ENCODE results near the gene NMNAT2. TPM values are rescaled to one million over a fixed set of nuclear protein-coding genes. Genes with fewer than 3 reads are reported as not detected.
A peak's percentile ranks its signal among the peaks of the same experiment; 100 is the strongest.

Gene NMNAT2
- total and polyA plus RNA-seq, 2 experiments from 2014 or later = 3.6 to 10.0 TPM

DNA sequence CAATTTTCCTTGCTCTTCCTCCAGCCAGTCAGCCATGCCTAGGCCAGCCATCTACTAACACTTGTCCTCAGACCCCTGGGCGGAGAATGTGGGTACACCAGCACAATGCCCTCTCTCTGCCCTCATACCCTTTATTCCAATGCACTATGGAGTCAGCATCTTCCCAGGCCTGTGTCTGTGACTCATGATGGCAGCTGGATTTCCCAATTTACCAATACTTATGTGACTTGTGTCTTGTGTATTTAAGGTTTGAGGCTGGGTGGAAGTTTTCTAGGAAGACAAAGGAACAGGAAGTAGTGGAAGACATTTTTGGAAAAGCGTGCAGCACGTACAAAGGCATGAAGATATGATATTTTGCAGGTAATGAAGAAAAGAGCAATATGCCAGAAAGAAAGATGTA lies 114.3 kb downstream of the NMNAT2 start (continued):
- TF ChIP-seq, protein P1, sequence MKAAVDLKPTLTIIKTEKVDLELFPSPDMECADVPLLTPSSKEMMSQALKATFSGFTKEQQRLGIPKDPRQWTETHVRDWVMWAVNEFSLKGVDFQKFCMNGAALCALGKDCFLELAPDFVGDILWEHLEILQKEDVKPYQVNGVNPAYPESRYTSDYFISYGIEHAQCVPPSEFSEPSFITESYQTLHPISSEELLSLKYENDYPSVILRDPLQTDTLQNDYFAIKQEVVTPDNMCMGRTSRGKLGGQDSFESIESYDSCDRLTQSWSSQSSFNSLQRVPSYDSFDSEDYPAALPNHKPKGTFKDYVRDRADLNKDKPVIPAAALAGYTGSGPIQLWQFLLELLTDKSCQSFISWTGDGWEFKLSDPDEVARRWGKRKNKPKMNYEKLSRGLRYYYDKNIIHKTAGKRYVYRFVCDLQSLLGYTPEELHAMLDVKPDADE (IDR thresholded peaks at IDR 0.05) = no peak
- no peak for TF ChIP-seq POLR2AphosphoS5 (IDR thresholded peaks at IDR 0.05; ENCODE audit: low read depth)

DNA sequence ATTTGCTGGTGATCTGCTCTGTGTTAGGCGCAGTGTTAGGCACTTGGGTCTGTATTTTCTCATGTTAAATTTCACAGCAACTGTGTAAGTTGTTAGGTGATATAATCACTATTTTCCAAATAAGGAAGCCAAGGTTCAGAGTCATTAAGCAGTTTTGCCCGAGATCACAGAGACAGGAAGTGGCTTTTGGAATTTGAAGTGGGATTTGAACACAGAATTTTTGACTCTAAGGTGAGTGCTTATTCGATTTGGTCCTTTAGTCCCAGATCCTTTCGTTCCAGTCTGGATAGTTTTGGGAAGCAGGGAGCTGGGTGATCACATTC lies 114.9 kb downstream of the NMNAT2 start:
- peaks cover 4% of the 10 kb centered on the region; the same call in 1 of the 2 replicates for H3K9me2 ChIP-seq (ENCODE audit: insufficient read depth)
- peaks cover 34% of the 10 kb centered on the region for H3K4me1 ChIP-seq (ENCODE audit: insufficient read depth)
- H3K9me3 Mint-ChIP-seq = peaks cover 4% of the 10 kb centered on the region; the same call in 1 of the 3 replicates
- no peak for DNase-seq (ENCODE audit: low spot score)
- TF ChIP-seq STAT1 (IDR thresholded peaks at IDR 0.05; ENCODE audit: unreplicated experiment) (no peak), JUNB (IDR thresholded peaks at IDR 0.05; ENCODE audit: unreplicated experiment) (no peak), ZNF114 (CRISPR knock-in tag; IDR thresholded peaks at IDR 0.05) (no peak)
- H2AFZ ChIP-seq = 0 out of 2 replicates have a peak overlapping the region, but pooled peaks have one; percentile 1
- no peak overlapping the region for H3K27ac ChIP-seq (ENCODE audit: low read depth)
- no peak for ATAC-seq
- no peaks in the 10 kb centered on the region for H4K20me1 ChIP-seq (replicated peaks; ENCODE audit: insufficient read depth)
- H3K36me3 ChIP-seq (ENCODE audit: insufficient read depth) = no peaks in the 10 kb centered on the region
- H3K4me2 ChIP-seq = peak overlapping the region; percentile 44
- no peaks in the 10 kb centered on the region for H3K36me3 Mint-ChIP-seq (ENCODE audit: low read depth)
- H3K79me2 ChIP-seq (replicated peaks; ENCODE audit: insufficient read depth) = no peaks in the 10 kb centered on the region
- H3K27ac Mint-ChIP-seq = no peak overlapping the region
- H3F3A ChIP-seq (replicated peaks; ENCODE audit: low read depth) = no peaks in the 10 kb centered on the region
- no peak overlapping the region; the same call in 2 of the 3 replicates for H3K4me3 Mint-ChIP-seq
- peaks cover 42% of the 10 kb centered on the region for H3K4me1 Mint-ChIP-seq
- peaks cover 7% of the 10 kb centered on the region for H3K27me3 Mint-ChIP-seq (ENCODE audit: insufficient read depth, low read depth, poor library complexity)
- H3K27me3 ChIP-seq (ENCODE audit: insufficient read depth) = no peaks in the 10 kb centered on the region
- H3K4me3 ChIP-seq = no peak overlapping the region

DNA sequence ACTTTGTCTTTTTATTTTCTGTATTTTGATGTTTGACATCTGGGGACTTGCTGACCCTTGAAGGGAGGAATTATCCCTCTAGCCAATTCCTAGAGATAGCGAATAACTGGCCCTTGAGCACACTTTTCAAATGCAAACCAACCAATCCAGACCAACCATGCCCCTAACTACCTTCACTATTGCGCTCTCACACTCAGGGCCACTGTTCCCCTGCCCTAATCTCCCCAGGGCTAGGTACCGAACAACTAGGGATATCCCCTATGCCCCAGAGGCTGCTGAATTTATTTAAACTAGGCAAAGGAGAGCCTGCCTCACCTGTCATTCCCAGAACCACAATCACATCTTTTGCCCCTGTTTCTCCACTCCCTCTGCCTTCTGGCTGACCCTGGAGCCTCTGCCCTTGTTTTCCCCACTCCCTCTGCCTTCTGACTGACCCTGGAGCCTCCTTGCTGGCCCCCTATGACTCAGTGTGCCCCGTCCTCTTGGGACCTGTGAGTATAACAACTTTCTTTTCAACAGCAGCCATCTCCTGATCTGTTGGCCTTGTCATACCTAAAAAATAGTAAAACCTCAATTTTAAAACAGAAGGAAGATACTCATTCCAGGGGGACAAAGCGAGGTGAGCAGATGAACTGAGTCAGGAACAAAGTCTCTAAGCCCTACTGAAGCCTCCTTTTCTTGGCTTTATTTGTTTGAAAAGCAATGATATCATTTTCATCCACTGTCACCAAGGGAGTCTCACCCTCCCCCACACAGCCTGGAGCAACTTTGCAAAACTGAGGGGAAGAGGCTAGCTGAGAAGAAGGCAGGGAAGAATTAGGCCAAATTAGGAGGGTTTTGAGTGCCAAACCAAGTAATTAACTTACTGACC lies 115.5 kb downstream of the NMNAT2 start:
- H4K20me1 ChIP-seq (replicated peaks; ENCODE audit: insufficient read depth) = no peaks in the 10 kb centered on the region
- H3K4me3 ChIP-seq = no peak overlapping the region
- no peaks in the 10 kb centered on the region for H3K79me2 ChIP-seq (replicated peaks; ENCODE audit: insufficient read depth)
- H3K27me3 ChIP-seq (ENCODE audit: insufficient read depth) = no peaks in the 10 kb centered on the region
- peaks cover 4% of the 10 kb centered on the region; the same call in 1 of the 2 replicates for H3K9me2 ChIP-seq (ENCODE audit: insufficient read depth)
- Mint-ChIP-seq H3K9me3 (peaks cover 4% of the 10 kb centered on the region; the same call in 1 of the 3 replicates), H3K27ac (peak overlapping the region; percentile 64), H3K27me3 (ENCODE audit: insufficient read depth, low read depth, poor library complexity) (peaks cover 5% of the 10 kb centered on the region), H3K36me3 (ENCODE audit: low read depth) (no peaks in the 10 kb centered on the region), H3K4me1 (peaks cover 42% of the 10 kb centered on the region), H3K4me3 (no peak overlapping the region)
- H3K4me1 ChIP-seq (ENCODE audit: insufficient read depth) = peaks cover 34% of the 10 kb centered on the region
- DNase-seq (ENCODE audit: low spot score) (no peak), ATAC-seq (peak; percentile 73)
- H3F3A ChIP-seq (replicated peaks; ENCODE audit: low read depth) = no peaks in the 10 kb centered on the region
- TF ChIP-seq STAT1 (IDR thresholded peaks at IDR 0.05; ENCODE audit: unreplicated experiment) = no peak
- TF ChIP-seq, protein P2, sequence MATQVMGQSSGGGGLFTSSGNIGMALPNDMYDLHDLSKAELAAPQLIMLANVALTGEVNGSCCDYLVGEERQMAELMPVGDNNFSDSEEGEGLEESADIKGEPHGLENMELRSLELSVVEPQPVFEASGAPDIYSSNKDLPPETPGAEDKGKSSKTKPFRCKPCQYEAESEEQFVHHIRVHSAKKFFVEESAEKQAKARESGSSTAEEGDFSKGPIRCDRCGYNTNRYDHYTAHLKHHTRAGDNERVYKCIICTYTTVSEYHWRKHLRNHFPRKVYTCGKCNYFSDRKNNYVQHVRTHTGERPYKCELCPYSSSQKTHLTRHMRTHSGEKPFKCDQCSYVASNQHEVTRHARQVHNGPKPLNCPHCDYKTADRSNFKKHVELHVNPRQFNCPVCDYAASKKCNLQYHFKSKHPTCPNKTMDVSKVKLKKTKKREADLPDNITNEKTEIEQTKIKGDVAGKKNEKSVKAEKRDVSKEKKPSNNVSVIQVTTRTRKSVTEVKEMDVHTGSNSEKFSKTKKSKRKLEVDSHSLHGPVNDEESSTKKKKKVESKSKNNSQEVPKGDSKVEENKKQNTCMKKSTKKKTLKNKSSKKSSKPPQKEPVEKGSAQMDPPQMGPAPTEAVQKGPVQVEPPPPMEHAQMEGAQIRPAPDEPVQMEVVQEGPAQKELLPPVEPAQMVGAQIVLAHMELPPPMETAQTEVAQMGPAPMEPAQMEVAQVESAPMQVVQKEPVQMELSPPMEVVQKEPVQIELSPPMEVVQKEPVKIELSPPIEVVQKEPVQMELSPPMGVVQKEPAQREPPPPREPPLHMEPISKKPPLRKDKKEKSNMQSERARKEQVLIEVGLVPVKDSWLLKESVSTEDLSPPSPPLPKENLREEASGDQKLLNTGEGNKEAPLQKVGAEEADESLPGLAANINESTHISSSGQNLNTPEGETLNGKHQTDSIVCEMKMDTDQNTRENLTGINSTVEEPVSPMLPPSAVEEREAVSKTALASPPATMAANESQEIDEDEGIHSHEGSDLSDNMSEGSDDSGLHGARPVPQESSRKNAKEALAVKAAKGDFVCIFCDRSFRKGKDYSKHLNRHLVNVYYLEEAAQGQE (IDR thresholded peaks at IDR 0.05; ENCODE audit: unreplicated experiment) = no peak
- TF ChIP-seq, protein P3, sequence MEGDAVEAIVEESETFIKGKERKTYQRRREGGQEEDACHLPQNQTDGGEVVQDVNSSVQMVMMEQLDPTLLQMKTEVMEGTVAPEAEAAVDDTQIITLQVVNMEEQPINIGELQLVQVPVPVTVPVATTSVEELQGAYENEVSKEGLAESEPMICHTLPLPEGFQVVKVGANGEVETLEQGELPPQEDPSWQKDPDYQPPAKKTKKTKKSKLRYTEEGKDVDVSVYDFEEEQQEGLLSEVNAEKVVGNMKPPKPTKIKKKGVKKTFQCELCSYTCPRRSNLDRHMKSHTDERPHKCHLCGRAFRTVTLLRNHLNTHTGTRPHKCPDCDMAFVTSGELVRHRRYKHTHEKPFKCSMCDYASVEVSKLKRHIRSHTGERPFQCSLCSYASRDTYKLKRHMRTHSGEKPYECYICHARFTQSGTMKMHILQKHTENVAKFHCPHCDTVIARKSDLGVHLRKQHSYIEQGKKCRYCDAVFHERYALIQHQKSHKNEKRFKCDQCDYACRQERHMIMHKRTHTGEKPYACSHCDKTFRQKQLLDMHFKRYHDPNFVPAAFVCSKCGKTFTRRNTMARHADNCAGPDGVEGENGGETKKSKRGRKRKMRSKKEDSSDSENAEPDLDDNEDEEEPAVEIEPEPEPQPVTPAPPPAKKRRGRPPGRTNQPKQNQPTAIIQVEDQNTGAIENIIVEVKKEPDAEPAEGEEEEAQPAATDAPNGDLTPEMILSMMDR (conservative IDR thresholded peaks at IDR 0.05; ENCODE audit: low read depth in 2 of 2) = no peak
- peak overlapping the region; percentile 44 for H3K4me2 ChIP-seq
- 0 out of 2 replicates have a peak overlapping the region, but pooled peaks have one; percentile 1 for H2AFZ ChIP-seq
- peak overlapping the region; percentile 68; the same call in 1 of the 2 replicates for H3K27ac ChIP-seq (ENCODE audit: low read depth)
- no peaks in the 10 kb centered on the region for H3K36me3 ChIP-seq (ENCODE audit: insufficient read depth)
